ENCODE results near the gene USP31. TPM values are rescaled to one million over a fixed set of nuclear protein-coding genes. Genes with fewer than 3 reads are reported as not detected.

Gene USP31
- total RNA-seq, 1 experiment from 2014 or later: 11.3 TPM

- TF ChIP-seq CTCF (IDR thresholded peaks at IDR 0.05; ENCODE audit: insufficient read depth in 1 of 2, low read depth in 1 of 2, low read length in 1 of 2, severe bottlenecking in 1 of 2, unreplicated experiment in 1 of 2): no peak
- no peaks in the 10 kb centered on the region for H3K27me3 ChIP-seq (replicated peaks; ENCODE audit: control insufficient read depth, insufficient read depth, low read length)
- Mint-ChIP-seq H3K27me3 (ENCODE audit: insufficient read depth, unreplicated experiment) (peaks cover 3% of the 10 kb centered on the region), H3K4me3 (ENCODE audit: unreplicated experiment) (no peak overlapping the region), H3K4me1 (ENCODE audit: low read depth, unreplicated experiment) (no peaks in the 10 kb centered on the region), H3K9me3 (ENCODE audit: unreplicated experiment) (no peaks in the 10 kb centered on the region), H3K27ac (ENCODE audit: unreplicated experiment) (no peak overlapping the region), H3K36me3 (ENCODE audit: insufficient read depth, unreplicated experiment) (no peaks in the 10 kb centered on the region)
- H3K4me1 ChIP-seq: no peaks in the 10 kb centered on the region
- BruUV-seq (replicated peaks): no TSS peak
- H3K9me3 ChIP-seq: no peaks in the 10 kb centered on the region
- H3K36me3 ChIP-seq (ENCODE audit: control insufficient read depth, insufficient read depth, low read length): no peaks in the 10 kb centered on the region
- no peak for DNase-seq
- no peak overlapping the region for H3K4me3 ChIP-seq (ENCODE audit: low read depth, low read length)
- ChIA-PET CTCF (no interaction called here), POLR2A (no interaction called here)
- intact Hi-C loops (cut with micrococcal nuclease; ENCODE audit: unreplicated experiment): no loop called here
Observed at GRCh38 chr16:23040246-23040645, 109.0 kb downstream of the USP31 start.

GRCh38 chr16:23039118-23039517, 110.1 kb downstream of the USP31 start:
- Mint-ChIP-seq H3K27ac (ENCODE audit: unreplicated experiment) (no peak overlapping the region), H3K4me3 (ENCODE audit: unreplicated experiment) (no peak overlapping the region), H3K4me1 (ENCODE audit: low read depth, unreplicated experiment) (no peaks in the 10 kb centered on the region), H3K27me3 (ENCODE audit: insufficient read depth, unreplicated experiment) (peaks cover 3% of the 10 kb centered on the region), H3K36me3 (ENCODE audit: insufficient read depth, unreplicated experiment) (no peaks in the 10 kb centered on the region), H3K9me3 (ENCODE audit: unreplicated experiment) (no peaks in the 10 kb centered on the region)
- Histone ChIP-seq H3K9me3 (no peaks in the 10 kb centered on the region), H3K4me1 (no peaks in the 10 kb centered on the region), H3K27me3 (replicated peaks; ENCODE audit: control insufficient read depth, insufficient read depth, low read length) (no peaks in the 10 kb centered on the region), H3K36me3 (ENCODE audit: control insufficient read depth, insufficient read depth, low read length) (no peaks in the 10 kb centered on the region), H3K4me3 (ENCODE audit: low read depth, low read length) (no peak overlapping the region)
- ChIA-PET POLR2A (no interaction called here), CTCF (no interaction called here)
- intact Hi-C loops (cut with micrococcal nuclease; ENCODE audit: unreplicated experiment): no loop called here
- no TSS peak for BruUV-seq (replicated peaks)
- no peak for DNase-seq
- TF ChIP-seq CTCF (IDR thresholded peaks at IDR 0.05; ENCODE audit: insufficient read depth in 1 of 2, low read depth in 1 of 2, low read length in 1 of 2, severe bottlenecking in 1 of 2, unreplicated experiment in 1 of 2): no peak

- intact Hi-C loops (cut with micrococcal nuclease; ENCODE audit: unreplicated experiment): no loop called here
- POLR2A ChIA-PET: no interaction called here
- Histone ChIP-seq H3K4me3 (ENCODE audit: low read depth, low read length) (no peak overlapping the region), H3K27me3 (replicated peaks; ENCODE audit: control insufficient read depth, insufficient read depth, low read length) (no peaks in the 10 kb centered on the region), H3K36me3 (ENCODE audit: control insufficient read depth, insufficient read depth, low read length) (no peaks in the 10 kb centered on the region), H3K9me3 (no peaks in the 10 kb centered on the region), H3K4me1 (no peaks in the 10 kb centered on the region)
- no peak for TF ChIP-seq CTCF (IDR thresholded peaks at IDR 0.05; ENCODE audit: insufficient read depth in 1 of 2, low read depth in 1 of 2, low read length in 1 of 2, severe bottlenecking in 1 of 2, unreplicated experiment in 1 of 2)
- no peaks in the 10 kb centered on the region for H3K36me3 Mint-ChIP-seq (ENCODE audit: insufficient read depth, unreplicated experiment)
- H3K27me3 Mint-ChIP-seq (ENCODE audit: insufficient read depth, unreplicated experiment): peaks cover 4% of the 10 kb centered on the region
- CTCF ChIA-PET: no interaction called here
- peaks cover 11% of the 10 kb centered on the region for H3K9me3 Mint-ChIP-seq (ENCODE audit: unreplicated experiment)
- no peak overlapping the region for H3K27ac Mint-ChIP-seq (ENCODE audit: unreplicated experiment)
- no peak for DNase-seq
- BruUV-seq (replicated peaks): no TSS peak
- no peaks in the 10 kb centered on the region for H3K4me1 Mint-ChIP-seq (ENCODE audit: low read depth, unreplicated experiment)
- H3K4me3 Mint-ChIP-seq (ENCODE audit: unreplicated experiment): no peak overlapping the region
Observed at GRCh38 chr16:23035240-23035639, 114.0 kb downstream of the USP31 start.
